Sigmoid colon (tissue), 7 donors: ENCODE measurements around the gene EDN3. TPM values are rescaled to one million over a fixed set of nuclear protein-coding genes. Genes with fewer than 3 reads are reported as not detected.

Experiments used
- DNase-seq: peaks from one replicate; pipeline ENCODE4 v3.0.0-alpha.2; 2019
- H3K27ac ChIP-seq, 4 donors: fragments of 200-600 bp; sonication (generic); one replicate each; pipeline ENCODE4 v1.5.1; 2016 to 2019; ENCODE audit warnings: mild to moderate bottlenecking in 1 of 4
- H3K27me3 ChIP-seq, 3 donors: fragments of 200-600 bp; sonication (generic); one replicate each; pipeline ENCODE4 v1.5.1; 2019; ENCODE audit warnings: mild to moderate bottlenecking in 1 of 3
- H3K36me3 ChIP-seq, 4 donors: fragments of 200-600 bp; sonication (generic); one replicate each; pipeline ENCODE4 v1.5.1; 2016 to 2019
- H3K4me1 ChIP-seq, 4 donors: fragments of 200-600 bp; sonication (generic); one replicate each; pipeline ENCODE4 v1.5.1; 2017 to 2019
- H3K4me3 ChIP-seq, 4 donors: fragments of 200-600 bp; sonication (generic); one replicate each; pipeline ENCODE4 v1.5.1; 2017 to 2019; ENCODE audit warnings: mild to moderate bottlenecking in 2 of 4, moderate library complexity in 1 of 4
- H3K9me3 ChIP-seq, 4 donors: fragments of 200-600 bp in 3 of 4; sonication (generic) in 3 of 4; one replicate each; pipeline versions ENCODE4 v1.5.1 to v1.6.1; 2013 to 2019
- EP300 ChIP-seq, 4 donors: sonication (generic); formaldehyde crosslinking; IDR thresholded peaks; one replicate each; pipeline ENCODE4 v1.6.1; 2017; ENCODE audit warnings: antibody characterized with exemption in 4 of 4
- POLR2A ChIP-seq, 2 donors: fragments of 450-650 bp; IDR thresholded peaks; one replicate each; pipeline ENCODE4 v1.6.1; 2016; ENCODE audit warnings: antibody characterized with exemption in 2 of 2, mild to moderate bottlenecking in 2 of 2, moderate library complexity in 2 of 2
- POLR2AphosphoS5 ChIP-seq, 4 donors: sonication (generic); formaldehyde crosslinking; IDR thresholded peaks; one replicate each; pipeline ENCODE4 v1.6.1; 2017; ENCODE audit warnings: antibody characterized with exemption in 4 of 4
- WGBS, 2 donors: extraction: QIAGEN DNeasy Blood & Tissue Kit; methylation state at CpG; one replicate each; pipeline ENCODE4 v1.1.7; 2013; 5-methylcytosine and 5-hydroxymethylcytosine counted together
- intact Hi-C: fragments of 100-400 bp; cut with DNase I; formaldehyde crosslinking; loops from one replicate; pipeline ENCODE4 v1.15.1; 2023
- polyA plus RNA-seq, 3 donors: library from polyadenylated mRNA; stranded (reverse); fragments of 200-250 nt; gene quantifications; one replicate each; pipeline ENCODE4 v1.2.3, GENCODE V29; 2013
- total RNA-seq, 4 donors: library from RNA; depleted of rRNA; stranded (reverse); fragments of >200 nt; gene quantifications; one replicate each; pipeline ENCODE4 v1.1.0, GENCODE V29; 2016
- TF ChIP-seq, protein P1 (sequence below), 4 experiments: fragments of 450-650 bp in 3 of 4; fragments of 200-600 bp in 1 of 4; IDR thresholded peaks; one replicate each; pipeline ENCODE4 v1.5.1; 2016 to 2019; ENCODE audit warnings: antibody characterized with exemption in 4 of 4, mild to moderate bottlenecking in 3 of 4, moderate library complexity in 2 of 4
- donor health status: healthy with polysubstance abuse.
- donor health status: Bipolar disorder and iron deficiency.
- donor health status: healthy.

Gene EDN3
- total and polyA plus RNA-seq, 7 donors: 0.27 to 28.8 (median 1.8) TPM

DNA sequence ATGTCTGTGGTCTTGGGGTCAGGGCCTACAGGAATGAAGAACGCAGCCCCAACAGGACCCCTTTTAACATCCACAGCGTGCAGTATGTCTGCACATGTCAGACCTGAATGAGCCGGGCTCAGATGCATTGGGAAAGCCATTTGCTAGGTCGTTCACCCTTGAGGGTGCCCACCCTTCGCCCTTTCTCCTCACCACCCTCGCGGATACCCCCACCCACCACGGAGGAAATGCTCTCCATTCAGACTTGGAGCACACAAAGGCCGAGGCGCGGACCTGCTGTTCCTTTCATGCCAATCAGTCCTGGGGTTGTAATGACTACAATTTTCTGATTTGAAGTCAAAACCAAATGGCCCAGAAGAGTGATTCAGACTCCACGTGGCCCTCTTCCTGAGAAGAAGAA is 62.7 kb downstream of the EDN3 start:
- H3K27me3 ChIP-seq: peaks cover 0 to 7% (median 0%) of the 10 kb centered on the region in 3 donors
- WGBS, 2 donors: 83 to 84% methylated on average over 12 of the region's 12 CpGs
- no peak overlapping the region for H3K27ac ChIP-seq
- no peak for DNase-seq
- H3K36me3 ChIP-seq: no peaks in the 10 kb centered on the region
- TF ChIP-seq, protein P1, sequence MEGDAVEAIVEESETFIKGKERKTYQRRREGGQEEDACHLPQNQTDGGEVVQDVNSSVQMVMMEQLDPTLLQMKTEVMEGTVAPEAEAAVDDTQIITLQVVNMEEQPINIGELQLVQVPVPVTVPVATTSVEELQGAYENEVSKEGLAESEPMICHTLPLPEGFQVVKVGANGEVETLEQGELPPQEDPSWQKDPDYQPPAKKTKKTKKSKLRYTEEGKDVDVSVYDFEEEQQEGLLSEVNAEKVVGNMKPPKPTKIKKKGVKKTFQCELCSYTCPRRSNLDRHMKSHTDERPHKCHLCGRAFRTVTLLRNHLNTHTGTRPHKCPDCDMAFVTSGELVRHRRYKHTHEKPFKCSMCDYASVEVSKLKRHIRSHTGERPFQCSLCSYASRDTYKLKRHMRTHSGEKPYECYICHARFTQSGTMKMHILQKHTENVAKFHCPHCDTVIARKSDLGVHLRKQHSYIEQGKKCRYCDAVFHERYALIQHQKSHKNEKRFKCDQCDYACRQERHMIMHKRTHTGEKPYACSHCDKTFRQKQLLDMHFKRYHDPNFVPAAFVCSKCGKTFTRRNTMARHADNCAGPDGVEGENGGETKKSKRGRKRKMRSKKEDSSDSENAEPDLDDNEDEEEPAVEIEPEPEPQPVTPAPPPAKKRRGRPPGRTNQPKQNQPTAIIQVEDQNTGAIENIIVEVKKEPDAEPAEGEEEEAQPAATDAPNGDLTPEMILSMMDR (IDR thresholded peaks at IDR 0.05): no peak
- TF ChIP-seq EP300 (IDR thresholded peaks at IDR 0.05) (no peak), POLR2AphosphoS5 (IDR thresholded peaks at IDR 0.05) (no peak), POLR2A (IDR thresholded peaks at IDR 0.05) (no peak)
- intact Hi-C loops: no loop called here
- no peaks in the 10 kb centered on the region for H3K9me3 ChIP-seq
- H3K4me1 ChIP-seq: no peaks in the 10 kb centered on the region
- no peak overlapping the region for H3K4me3 ChIP-seq

DNA sequence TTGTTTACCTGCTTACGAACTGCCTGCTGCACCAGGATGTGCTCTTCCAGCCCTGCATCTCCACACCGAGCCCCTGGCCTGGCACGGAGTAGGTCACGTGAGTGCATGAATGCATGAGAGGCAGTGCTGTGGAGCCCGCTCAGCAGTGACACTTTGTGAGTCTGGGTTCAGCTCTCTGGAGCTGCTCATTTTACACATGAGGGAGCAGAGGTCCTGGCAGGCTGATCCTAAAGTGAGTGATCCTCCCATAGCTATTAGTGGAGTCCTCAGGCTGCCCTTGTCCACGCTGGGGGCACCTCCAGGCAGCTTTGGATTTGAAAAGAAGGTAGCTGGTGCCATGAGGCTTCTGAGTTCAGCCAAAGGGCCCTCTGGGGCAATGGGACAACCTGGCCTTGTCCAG is 64.2 kb downstream of the EDN3 start:
- WGBS, 2 donors: 80 to 83% methylated on average over 6 of the region's 6 CpGs
- TF ChIP-seq POLR2A (IDR thresholded peaks at IDR 0.05) (no peak), POLR2AphosphoS5 (IDR thresholded peaks at IDR 0.05) (no peak), EP300 (IDR thresholded peaks at IDR 0.05) (no peak)
- TF ChIP-seq, protein P1 (IDR thresholded peaks at IDR 0.05): no peak
- no peak overlapping the region for H3K27ac ChIP-seq
- DNase-seq: no peak
- no peak overlapping the region for H3K4me3 ChIP-seq
- peaks cover 0 to 7% (median 0%) of the 10 kb centered on the region in 3 donors for H3K27me3 ChIP-seq
- no peaks in the 10 kb centered on the region for H3K9me3 ChIP-seq
- no peaks in the 10 kb centered on the region for H3K4me1 ChIP-seq
- no peaks in the 10 kb centered on the region for H3K36me3 ChIP-seq
- intact Hi-C loops: no loop called here

DNA sequence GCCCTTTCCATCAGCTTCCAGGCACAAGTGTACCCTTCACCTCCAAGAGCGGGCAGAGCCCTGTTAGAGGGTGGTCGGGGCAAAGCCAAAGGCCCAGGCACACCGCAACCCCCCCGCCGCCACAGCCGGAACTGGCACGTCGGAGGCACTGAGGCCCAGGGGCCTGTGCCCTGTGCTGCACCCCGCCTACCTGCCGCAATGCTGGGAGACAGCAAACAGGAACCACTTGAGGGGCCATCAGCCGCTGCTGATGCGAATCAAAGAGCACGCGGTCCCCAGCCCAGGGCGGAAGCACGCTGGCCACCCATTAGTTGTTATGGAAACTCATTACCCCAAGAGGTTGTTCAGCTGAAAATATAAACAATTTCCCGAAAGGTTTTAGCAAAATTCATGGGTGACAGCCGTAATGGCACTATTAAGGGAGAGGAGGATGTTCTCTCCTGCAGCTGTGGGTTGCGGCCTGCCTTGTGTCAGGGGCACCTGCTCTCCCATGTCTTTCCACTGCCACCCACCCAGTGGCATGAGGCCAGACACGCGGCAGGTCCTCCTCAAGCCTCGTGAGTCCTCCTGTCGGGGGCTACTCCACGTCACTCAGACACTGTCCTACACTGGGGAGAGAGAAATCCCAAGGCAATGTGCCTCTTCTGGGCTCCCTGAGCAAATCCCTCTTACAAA is 65.3 kb downstream of the EDN3 start:
- intact Hi-C loops: no loop called here
- TF ChIP-seq EP300 (IDR thresholded peaks at IDR 0.05) (no peak), POLR2A (IDR thresholded peaks at IDR 0.05) (no peak), POLR2AphosphoS5 (IDR thresholded peaks at IDR 0.05) (no peak)
- TF ChIP-seq, protein P1 (IDR thresholded peaks at IDR 0.05): no peak
- 88 to 89% methylated on average over 24 of the region's 24 CpGs for WGBS, 2 donors

DNA sequence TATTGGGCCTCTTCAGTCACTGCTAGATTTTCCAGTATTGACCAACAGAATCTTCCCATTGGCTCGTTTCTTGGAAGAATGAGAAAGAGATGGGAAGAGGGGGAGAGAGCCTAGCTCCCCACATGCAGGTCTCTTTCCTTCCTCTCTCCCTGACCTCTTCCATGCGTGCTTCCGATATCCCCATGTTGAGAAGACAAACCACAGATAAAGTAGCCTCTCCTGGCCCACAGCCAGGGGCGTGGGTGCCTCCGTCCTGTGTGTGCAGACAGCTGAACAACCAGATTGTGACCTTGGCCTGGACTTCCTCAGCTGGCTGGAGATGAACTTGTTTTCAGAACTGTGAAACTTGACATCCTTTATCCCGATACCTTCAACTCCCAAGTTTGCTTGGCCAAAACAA is 71.0 kb downstream of the EDN3 start:
- no peak for DNase-seq
- TF ChIP-seq, protein P1 (IDR thresholded peaks at IDR 0.05): no peak
- TF ChIP-seq POLR2A (IDR thresholded peaks at IDR 0.05) (no peak), EP300 (IDR thresholded peaks at IDR 0.05) (no peak), POLR2AphosphoS5 (IDR thresholded peaks at IDR 0.05) (no peak)
- Histone ChIP-seq H3K4me3 (no peak overlapping the region), H3K9me3 (no peaks in the 10 kb centered on the region), H3K4me1 (no peaks in the 10 kb centered on the region), H3K27ac (no peak overlapping the region), H3K27me3 (no peaks in the 10 kb centered on the region), H3K36me3 (no peaks in the 10 kb centered on the region)
- WGBS, 2 donors: 70 to 78% methylated on average over 6 of the region's 6 CpGs
- intact Hi-C loops: no loop called here

More for the DNA sequence above, 65.3 kb downstream of the EDN3 start:
- DNase-seq: no peak
- Histone ChIP-seq H3K36me3 (no peaks in the 10 kb centered on the region), H3K27ac (no peak overlapping the region), H3K9me3 (no peaks in the 10 kb centered on the region), H3K4me3 (no peak overlapping the region), H3K4me1 (no peaks in the 10 kb centered on the region), H3K27me3 (peaks cover 0 to 7% (median 0%) of the 10 kb centered on the region in 3 donors)

DNA sequence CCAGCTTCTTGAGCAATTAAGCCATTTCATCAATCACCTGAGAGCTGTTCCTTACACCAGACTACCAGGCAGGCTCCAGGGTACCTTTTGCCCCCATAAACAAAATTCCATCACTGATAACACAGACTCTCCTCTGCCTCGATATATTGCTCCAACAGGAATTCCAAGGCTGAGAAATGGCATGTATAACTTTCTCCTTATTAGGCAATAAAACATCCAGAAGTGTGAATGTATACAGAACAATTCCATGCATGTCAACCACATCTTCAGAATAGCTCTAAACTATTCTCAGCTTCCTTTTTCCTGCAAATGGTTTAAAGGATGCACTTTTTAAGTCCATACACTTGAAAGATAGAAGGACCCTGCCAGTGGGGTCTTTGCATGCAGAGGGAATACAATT is 73.8 kb downstream of the EDN3 start:
- DNase-seq: no peak
- 24 to 59% methylated on average over 1 of the region's 1 CpG for WGBS, 2 donors
- Histone ChIP-seq H3K4me1 (no peaks in the 10 kb centered on the region), H3K27me3 (no peaks in the 10 kb centered on the region), H3K4me3 (no peak overlapping the region), H3K36me3 (no peaks in the 10 kb centered on the region), H3K27ac (no peak overlapping the region), H3K9me3 (no peaks in the 10 kb centered on the region)
- TF ChIP-seq, protein P1 (IDR thresholded peaks at IDR 0.05): no peak
- TF ChIP-seq POLR2AphosphoS5 (IDR thresholded peaks at IDR 0.05): no peak
- no peak for TF ChIP-seq EP300 (IDR thresholded peaks at IDR 0.05)
- TF ChIP-seq POLR2A (IDR thresholded peaks at IDR 0.05): no peak
- intact Hi-C loops: no loop called here
